GM23248 (cell line): ENCODE results near the gene ZNF469.

Experiments used
- EZH2 ChIP-seq: fragments of 200-600 bp; sonication (generic); IDR thresholded peaks from 2 replicates; pipeline ENCODE4 v1.6.1; 2018; ENCODE audit warnings: antibody characterized with exemption, mild to moderate bottlenecking; ENCODE audit not compliant: insufficient read depth, poor library complexity, severe bottlenecking
- EZH2phosphoT487 ChIP-seq: fragments of 200-600 bp; sonication (generic); IDR thresholded peaks from 2 replicates; pipeline ENCODE4 v1.6.1; 2018; ENCODE audit warnings: antibody characterized with exemption, moderate library complexity, mild to moderate bottlenecking, low read depth; ENCODE audit not compliant: insufficient read depth

DNA sequence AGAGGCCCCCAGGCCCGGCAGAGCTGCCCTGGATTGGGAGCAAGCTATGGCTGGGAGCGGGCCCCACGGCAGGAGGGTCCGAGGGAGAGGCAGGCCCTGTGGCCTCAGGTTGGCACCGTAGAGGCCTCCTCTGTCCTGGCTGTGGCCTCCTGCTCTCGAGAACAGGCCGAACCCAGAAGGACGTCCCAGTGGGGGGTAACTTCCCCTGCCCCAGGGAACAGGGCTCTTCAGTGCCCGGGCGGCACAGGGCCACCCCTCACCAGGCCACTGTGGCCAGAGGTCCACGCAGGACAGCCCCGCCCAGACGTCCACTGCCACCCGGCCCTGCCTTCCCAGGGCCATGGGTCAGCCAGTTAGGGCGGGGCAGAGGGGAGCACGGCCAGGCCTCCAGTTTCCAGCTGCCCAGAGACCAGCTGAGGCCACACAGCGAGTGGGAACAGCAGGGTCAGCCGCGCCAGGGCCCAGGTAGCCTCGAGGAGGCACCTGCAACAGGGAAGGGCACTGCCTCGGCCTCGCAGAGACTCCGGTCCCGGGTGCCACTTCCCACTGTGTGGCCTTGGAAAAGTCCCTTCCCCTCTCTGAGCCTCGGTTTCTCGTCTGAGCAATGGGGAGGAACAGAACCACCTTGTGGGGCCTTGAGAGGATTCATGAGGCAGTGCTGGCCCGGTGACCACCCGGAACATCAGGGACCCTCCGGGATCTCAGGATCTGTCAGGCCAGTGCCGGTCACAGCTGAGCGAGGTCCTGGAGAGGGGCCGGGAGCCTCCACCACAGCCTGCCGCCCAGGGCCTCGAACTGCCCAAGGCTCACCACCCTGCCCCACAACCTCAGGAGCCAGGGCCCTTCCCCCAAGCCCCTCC is 32.0 kb downstream of the ZNF469 start:
- TF ChIP-seq EZH2, result no peak
- no peak for TF ChIP-seq EZH2phosphoT487
